Glomerular visceral epithelial cell (primary cell): Measurements from ENCODE around the gene SLC17A7.

Source experiments
- DNase-seq: peaks from one replicate; pipeline ENCODE4 v3.0.0-alpha.2; 2016; ENCODE audit errors: extremely low spot score

The SLC17A7 gene

DNA sequence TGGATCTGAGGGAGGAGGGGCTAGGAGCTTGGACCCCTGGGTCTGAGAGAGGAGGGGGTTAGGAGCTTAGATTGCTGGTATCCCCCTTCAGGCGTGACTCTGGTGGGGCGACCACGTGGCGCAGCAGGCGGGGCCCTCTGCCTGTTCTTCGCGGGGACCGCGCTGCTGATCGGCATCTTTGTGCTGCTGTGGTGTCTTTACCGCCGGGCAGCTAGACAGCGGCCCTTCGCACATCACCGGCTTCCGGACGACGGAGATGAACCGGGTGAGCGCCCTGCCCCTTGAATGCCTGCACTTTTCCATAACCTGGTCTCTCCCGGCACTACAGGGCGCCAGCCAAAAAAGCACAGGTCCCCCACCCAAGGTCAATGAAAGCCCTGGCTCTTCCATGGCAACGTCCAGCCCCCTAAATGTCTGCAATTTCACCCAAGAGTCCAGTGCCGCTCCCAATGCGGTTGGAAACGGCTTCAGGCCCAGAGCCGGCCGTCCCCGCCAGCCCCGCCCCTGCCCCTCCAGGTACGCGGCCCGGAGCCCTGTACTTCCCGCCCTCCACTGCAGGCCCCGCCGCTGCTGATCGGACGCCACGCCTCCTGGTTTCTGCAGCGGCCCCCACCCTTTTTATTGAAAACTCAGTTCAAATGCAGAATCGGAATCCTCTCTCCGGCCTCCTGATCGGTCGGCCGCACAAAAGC, 13.3 kb downstream of the SLC17A7 start:
- DNase-seq, result peak; percentile 30

DNA sequence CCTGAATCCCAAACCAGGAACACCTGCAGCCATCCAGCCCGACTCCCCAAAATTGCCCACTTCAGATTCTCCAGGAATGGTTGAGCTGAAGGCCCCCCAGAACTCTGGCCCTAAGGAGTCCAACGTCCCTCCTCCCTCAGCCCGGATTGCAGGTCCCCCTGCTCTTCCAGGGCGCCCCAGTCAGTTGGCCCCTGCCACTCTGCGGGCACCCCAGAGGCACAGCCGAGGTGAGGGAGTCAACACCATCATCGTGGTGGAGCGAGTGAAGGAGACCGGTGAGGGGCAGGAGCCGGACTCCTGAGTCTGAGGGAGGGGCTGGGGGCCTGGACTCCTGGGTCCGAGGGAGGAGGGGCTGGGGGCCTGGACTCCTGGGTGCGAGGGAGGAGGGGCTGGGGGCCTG, 14.0 kb downstream of the SLC17A7 start:
- DNase-seq, result no peak

DNA sequence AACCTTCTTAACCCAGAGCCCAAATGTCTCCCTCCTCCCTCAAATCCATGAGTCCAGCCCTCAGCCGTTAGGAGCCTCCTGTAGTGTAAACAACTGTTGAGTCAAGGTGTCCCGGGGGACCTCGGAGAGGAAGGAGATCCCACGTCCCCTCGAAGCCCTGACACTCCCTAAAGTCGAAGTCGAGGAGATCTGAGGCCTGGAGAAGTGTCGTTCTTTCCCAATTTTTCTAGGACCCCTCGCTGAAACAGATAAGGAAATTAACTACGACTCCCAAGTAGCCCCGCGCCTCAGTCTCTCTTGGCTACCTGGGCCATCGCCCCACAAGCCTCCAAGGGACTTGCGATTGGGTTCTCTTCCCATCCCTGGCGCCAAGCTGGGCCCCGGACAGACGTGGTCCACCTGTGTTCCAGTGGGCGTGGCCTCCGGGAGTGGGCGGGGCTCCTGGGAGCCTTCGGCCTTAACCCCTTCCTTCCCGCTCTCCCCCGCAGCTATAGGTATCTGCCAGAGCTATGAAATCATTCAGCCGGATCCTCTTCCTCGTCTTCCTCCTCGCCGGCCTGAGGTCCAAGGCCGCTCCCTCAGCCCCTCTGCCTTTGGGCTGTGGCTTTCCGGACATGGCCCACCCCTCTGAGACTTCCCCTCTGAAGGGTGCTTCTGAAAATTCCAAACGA, 15.3 kb downstream of the SLC17A7 start:
- DNase-seq, result peak; percentile 21

DNA sequence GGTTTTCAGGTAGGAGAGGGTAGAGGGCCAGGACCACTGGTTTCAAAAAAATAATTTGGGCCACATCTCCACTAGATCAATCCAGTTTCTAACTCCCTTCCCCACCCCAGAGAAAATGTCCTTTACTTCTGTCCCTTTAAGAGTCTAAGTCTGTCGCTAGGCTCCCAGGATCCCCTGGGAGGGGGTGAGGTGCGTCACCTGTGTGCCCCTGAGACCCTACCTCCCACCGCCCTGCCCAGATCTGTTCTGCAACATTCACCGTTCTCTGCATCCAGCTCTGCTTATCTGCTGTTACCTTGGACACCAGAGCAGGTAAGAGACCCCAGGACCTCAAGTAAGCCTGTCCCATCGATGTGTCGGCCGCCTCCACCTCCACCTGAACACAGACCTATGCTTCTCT, 16.1 kb downstream of the SLC17A7 start, which contains the start of gene GFY:
Gene GFY (plus strand): TSS at position 211 of the 400 bp plus-strand sequence. CDS start 1,043 bp downstream, outside the sequence.
- DNase-seq, result no peak

DNA sequence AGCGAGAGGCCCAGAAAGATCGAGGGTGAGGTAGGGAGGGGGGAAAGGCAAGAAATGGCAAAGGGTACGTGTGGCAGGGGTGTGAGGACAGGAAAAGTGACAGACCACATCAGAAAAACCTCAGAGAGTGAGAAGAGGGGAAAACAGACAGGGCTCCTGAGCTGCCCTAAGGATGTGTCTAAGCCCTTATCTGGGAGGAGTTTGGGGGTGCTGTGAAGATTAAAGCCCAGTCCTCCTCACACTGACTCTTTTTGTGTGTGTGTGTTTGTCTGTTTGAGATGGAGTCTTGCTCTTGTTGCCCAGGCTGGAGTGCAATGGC, 17.4 kb downstream of the SLC17A7 start:
- no peak for DNase-seq

DNA sequence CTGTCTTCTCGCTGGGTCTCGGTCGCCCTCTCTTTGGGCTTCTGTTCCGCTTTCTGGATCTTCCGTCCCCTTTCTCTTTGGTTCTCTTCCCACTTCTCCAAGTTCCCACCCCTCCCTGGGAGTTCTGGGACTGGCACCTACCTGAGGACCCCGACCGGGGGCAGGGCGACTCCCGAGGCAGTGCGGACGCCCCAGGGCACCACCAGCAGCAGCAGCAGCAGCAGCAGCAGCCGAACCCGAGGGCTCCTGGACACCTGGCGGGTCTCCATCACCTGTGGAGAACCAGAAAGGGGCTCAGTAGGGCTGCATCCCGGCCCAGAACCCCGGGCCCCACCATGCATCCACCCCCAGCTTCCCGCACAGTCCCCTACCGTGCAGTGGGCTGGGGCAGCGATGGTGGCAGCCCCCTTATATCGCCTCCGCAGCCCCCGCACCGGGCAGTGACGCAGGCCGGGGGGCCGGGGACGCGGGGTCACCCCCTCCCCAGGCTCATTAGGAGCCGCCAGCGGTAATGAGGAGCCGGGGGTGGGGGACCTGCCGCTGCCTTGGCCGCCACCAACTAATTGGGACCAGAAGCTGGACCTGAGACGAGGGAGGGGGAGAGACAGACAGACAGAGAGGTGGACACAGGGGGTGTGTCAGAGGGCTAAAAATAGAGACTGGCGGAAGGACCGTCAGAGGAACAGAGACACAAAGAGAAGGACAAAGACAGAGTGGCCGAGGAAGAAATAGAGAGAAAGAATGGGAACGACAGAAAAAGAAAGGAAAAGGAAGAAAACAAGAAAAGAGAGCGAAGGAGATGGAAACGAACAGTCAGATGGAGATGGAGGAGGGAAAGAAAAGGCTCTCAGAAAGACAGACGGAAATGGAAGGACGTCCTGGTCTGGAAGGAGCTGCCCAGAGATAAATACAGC, 18.0 kb downstream of the SLC17A7 start, which contains the start of gene PTH2:
Gene PTH2 (minus strand): TSS at position 371 of the 914 bp plus-strand sequence. CDS start 102 bp downstream, at position 269.
- no peak for DNase-seq

DNA sequence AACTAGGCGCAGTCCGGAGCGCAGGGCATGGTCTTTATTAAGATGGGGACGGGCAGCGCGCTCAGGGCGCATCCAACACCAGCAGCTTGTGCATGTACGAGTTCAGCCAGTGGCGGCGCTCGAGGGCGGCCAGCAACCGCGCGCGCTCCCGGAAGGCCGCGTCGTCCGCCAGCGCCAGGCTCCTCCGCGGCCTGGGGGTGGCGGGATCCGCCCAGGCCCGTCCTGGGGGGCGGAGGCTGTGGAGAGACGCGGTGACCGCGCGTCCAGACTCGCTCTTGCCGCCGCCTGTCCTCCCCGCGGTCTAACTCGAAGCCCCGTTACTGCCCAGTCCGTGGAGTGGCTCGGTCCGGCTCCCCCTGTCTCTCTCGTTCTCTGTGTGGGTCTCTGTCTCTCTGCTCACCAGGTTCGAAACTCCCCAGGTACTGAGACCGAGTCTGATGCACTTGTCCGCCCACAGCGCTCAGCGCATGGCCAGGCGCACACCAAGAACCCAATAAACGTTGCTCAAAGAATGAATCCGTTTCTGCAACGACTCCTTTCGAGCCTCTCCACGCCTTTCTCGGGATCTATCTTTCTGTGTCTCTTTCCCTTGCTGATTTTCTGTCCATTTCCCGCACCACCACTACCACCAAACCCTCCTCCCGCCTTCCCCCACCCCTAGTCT, 18.8 kb downstream of the SLC17A7 start:
- no peak for DNase-seq

DNA sequence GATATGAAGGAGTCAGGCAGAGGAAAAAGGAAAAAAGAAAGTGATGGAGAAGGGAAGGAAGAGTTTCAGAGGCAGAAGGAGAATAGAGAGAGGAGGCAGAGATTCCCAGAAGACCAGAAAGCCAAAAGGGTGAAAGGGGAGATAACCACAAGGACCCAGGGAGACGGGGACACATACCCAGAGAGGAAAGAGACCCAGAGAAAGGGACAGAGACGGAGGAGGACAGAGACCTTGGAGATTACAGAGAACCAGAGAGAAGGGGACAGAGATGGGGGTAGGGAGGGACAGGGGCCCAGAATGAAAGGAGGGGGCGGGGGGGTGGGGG, 19.5 kb downstream of the SLC17A7 start:
- no peak for DNase-seq

DNA sequence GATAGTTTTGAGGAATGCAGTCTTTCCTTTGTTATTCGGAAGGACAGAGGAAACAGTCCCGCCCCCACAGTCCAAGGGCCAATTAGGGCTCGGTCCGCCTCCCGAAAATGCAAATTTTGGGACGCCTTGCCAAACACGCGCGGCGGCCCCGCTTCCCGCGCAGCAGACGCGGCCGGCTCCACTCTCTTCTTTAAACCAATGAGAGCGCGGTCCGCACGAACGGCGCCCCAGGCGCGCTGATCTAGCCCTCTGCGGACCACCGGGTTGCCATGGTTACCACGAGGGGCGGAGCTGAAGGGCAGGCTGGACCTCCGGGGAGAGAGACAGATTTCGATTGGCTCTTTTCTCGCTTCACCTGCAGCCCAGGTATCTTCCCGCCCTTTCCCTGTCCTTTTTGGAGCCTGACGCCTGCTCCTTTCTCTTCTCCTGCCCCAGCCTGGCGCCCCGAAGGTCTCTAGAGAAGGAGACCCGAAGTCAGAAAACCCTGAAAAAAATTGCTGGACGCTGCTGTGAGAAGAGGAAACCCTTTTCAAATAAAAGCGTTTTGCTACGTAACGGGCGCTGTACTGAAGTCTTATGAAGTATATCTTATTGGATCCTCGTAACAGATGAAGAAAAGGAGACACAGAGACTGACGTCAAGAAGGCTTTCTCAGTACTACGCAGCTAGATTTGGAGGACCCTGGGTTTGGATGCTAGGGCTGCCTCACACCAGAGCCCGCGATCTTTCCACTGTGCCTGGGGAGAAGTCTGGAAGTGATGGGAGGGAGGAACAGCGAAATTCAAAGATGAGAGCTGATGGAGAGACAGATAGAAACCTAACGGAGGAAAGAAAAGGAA, 20.1 kb downstream of the SLC17A7 start:
- DNase-seq, result peak; percentile 23

DNA sequence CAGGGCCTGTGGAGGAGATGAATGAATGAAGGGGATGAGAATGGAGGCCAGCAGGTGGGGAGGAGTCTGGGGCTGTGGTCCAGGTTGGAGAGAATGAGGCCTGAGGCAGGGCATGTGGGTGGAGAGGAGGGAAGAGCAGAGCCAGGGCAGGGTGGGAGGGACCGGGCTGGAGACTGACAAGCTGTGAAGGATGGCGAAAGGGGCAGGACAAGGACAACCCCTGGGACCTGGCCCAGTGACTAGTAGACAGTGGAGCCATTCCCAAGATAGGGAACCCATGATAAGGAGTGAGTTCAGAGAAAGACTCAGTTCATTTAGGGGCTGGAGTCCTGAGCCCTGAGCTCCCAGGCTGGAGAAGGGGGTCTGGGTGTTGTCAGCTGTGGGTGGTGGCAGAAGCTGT, 21.1 kb downstream of the SLC17A7 start:
- no peak for DNase-seq

DNA sequence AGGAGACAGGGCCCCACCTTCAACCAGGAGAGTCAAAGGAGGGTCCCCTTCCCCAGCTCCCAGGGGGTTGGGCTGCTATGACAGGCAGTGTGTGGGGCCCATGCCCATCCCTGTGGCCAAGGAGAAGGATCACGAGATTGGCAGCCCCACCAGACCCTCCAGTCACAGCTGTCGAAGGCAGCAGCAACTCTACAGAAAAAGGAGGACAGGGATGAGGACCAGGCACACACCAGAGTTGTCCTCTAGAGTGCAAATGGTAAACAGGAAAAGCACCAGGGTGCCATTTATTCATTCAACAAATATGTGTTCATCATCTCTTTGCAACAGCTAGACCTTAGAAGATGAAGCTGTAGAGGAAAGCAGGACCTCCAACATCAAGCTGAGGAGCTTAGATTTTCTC, 22.2 kb downstream of the SLC17A7 start:
- DNase-seq, result no peak

DNA sequence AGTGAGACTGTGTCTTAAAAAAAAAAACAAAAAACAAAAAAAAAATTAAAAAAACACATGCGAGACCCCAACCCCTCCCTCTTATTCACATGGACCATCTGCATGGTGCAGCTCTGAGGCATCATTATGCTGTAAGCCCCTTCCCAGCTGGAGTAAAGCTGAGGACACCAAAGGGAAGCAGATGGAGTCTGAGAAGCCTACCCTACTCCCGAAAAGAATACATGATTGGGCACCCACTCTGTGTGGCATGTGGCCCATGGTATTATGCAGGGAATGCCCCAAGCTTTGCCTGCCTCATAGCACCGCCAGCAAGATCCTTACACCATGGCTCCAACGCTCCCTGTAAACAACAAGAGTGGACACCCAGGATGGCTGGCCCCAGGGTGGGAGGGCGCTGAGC, 22.8 kb downstream of the SLC17A7 start:
- no peak for DNase-seq

DNA sequence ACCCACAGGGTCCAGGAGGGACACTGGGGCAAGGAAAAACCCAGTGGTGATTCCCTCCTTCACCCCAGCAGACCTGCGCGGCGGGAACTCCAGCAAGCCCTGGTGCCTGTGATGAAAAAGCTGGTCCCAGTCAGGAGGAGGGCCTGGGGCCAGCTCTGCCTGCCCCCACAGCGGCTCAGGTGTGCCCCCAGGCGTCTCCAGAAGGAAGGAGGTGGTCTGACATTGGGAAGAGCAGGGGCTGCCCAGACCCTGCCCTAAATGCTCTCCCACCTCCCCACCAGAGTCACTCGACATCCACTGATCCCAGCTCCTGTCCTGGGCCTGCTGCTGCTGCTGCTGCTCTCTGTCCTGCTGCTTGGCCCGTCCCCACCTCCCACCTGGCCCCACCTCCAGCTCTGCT, 24.2 kb downstream of the SLC17A7 start:
- DNase-seq, result no peak

DNA sequence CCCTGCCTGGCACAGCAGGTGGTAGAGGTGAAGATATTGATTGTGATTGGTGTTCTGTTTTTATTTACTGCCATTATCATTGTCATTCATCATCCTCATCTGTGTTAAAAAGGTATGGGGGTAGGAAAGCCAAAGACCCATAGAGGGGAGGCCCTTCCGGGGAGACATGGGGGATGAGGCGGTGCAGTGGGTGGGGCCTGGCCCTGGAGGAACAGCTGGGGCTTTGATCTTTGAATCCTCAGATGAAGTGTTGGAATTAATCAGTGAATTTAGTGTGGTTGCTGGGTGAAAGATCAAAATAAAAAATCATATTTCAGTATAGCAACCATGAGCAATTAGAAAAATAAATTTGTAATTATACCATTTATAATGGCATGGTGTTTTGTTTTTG, 25.5 kb downstream of the SLC17A7 start:
- DNase-seq, result no peak

DNA sequence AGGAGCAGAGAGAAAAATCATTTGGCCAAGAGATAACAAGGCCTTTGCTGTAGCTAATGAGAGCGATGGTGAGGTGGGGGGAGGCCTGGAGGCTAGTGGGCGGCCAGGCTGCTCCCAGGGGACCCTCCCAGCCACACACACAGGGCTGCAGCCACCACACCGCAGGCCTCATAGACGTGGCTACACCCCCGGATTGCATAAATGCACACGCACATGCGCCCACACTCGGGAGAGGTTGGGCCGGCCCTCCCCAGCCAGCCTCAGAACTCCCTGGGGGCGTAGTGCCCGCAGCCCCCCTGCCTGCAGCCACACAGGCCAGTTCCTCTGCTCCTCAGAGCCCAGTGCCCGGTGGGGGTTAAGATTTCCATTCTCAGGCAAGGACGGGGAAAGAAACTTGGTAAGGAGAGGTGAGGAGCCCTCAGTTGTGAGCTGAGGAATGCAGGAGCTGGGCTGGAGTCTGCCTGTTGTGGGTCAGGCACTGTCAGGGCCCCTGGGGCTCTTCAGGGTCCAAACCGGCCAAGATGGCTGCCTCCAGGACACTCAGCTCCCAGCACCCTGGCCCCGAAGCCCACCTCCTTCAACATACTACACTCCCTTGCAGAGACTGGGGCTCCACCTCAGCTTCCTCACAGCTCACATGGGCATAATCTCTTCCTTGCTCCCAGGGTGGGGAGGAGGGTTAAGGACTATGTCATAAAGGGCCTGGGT, 26.1 kb downstream of the SLC17A7 start:
- DNase-seq, result no peak

DNA sequence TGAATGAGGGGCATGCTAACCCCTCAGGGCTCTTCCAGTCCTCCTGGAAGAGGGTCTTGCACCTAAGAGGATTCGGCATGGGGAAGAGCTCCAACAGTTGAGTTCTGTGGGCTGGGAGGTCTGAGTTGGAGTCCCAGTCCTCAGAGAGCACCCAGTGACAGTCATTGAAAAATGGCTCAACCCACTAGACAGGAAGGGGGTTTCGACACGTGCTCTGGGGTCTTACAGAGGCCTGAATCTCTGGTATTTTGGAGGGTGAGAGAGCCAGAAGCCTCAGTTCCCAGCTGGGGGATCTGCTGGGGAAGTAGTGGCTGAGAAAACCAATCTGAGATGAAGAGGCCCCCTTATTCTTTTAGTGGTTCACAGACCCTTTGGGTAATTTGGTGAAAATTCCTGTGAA, 27.1 kb downstream of the SLC17A7 start:
- no peak for DNase-seq

DNA sequence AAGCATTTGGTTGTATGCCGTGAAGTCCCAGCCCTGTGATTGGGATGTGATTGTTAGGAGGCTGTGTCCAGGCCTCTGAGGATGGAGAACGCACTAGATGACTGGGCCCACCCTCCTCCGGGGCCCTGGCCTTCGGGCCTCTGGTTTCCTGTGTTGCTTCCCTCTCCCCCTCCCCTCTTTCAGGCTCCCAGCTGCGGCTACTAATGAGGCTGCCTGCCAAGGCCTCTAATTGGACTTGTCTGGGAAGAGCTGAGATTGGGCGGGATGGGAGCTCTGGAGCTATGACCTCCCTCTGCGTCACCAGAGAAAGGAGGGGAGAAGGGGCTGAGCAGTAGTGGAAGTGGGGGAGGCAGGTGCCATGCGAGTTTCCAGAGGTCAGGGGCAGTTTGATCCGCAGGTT, 28.0 kb downstream of the SLC17A7 start:
- DNase-seq, result no peak

DNA sequence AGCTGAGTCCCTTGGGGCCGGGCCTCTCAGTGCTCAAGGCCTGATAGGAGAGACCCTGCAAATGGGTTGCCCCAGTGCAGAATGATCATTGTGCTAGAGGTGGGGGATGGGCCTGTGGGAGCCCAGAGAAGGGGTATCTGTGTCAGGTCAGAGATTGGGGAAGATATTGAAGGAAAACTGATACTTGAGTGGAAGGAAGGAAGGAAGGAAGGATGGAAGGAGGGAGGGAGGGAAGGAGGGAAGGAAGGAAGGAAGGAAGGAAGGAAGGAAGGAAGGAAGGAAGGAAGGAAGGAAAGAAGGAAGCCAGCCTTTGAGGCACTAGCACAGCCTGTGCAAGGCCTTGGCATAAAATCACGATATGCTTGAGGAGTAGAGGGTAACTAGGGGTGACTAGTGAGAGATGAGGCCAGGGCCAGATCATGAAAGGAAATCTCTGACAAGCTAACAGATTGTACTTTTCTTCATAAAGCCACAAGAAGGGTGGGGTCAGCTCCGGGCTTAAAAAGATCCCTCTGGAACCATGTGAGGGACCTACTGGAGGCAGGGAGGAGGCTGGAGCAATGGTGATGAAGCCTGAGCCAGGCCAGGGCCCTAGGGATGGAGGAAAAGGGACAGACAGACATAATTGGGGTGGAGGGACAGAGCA, 29.5 kb downstream of the SLC17A7 start:
- DNase-seq, result no peak

DNA sequence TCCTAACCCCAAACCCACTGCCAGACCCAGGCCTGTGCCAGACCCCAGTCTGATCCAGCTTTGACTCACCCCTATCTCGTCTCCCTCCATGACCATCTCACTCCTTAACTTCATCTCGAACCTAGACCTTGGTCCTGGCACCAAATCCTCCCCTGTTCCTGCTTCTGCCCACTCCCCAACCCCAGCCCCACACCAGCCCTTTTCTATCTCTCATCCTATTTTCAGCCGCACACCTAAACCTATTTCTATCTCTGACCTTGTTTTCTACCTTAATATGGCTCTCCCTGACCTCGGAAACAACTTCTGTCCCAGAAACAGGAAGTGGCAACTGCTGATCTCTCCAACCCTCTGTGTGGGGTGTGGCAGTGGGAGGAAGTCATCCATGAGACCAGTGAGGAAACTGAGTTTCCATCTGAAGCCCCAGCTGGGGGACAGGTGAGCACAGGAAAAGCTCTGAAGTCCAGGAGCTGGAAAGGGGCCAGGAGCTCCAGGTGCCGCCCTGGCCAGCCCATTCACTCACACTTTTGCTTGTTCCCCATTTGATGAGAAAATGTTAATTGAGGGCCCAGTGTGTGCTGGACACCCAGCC, 31.8 kb downstream of the SLC17A7 start:
- DNase-seq, result no peak
